Lung (tissue), 12 donors: ENCODE data around the gene MSLN. TPM values are rescaled to one million over a fixed set of nuclear protein-coding genes. Genes with fewer than 3 reads are reported as not detected.
A peak's percentile ranks its signal among the peaks of the same experiment; 100 is the strongest.

Experiments
- ATAC-seq: fragments of 200-7000 bp; cut with Tn5 transposase; one replicate; pipeline ENCODE4 v1.9.1; 2020; ENCODE audit warnings: moderate number of reproducible peaks; ENCODE audit not compliant: insufficient read depth, low FRiP score
- DNase-seq, 3 donors: peaks; one replicate each; pipeline ENCODE4 v3.0.0-alpha.2; 2013 to 2017
- H3K27ac ChIP-seq, 2 donors: one replicate each; pipeline ENCODE4 v1.5.1; 2013; ENCODE audit warnings: mild to moderate bottlenecking in 2 of 2, moderate library complexity in 2 of 2, control low read depth in 1 of 2, inconsistent platforms in 1 of 2, low read depth in 1 of 2, low read length in 1 of 2
- H3K27me3 ChIP-seq, 3 donors: one replicate each; pipeline ENCODE4 v1.5.1; 2013; ENCODE audit warnings: low read length in 2 of 3; ENCODE audit not compliant: control insufficient read depth in 3 of 3, insufficient read depth in 3 of 3
- H3K36me3 ChIP-seq, 4 donors: one replicate each; pipeline ENCODE4 v1.5.1; 2013; ENCODE audit warnings: low read length in 4 of 4, mild to moderate bottlenecking in 1 of 4, moderate library complexity in 1 of 4; ENCODE audit not compliant: control insufficient read depth in 4 of 4, insufficient read depth in 4 of 4
- H3K4me1 ChIP-seq, 5 donors: one replicate each; pipeline ENCODE4 v1.5.1; 2013; ENCODE audit warnings: low read length in 5 of 5, mild to moderate bottlenecking in 2 of 5, moderate library complexity in 1 of 5; ENCODE audit not compliant: control insufficient read depth in 5 of 5, insufficient read depth in 5 of 5
- H3K4me3 ChIP-seq: one replicate; pipeline ENCODE4 v1.5.1; 2013; ENCODE audit warnings: mild to moderate bottlenecking, control low read depth, moderate library complexity
- H3K9ac ChIP-seq, 2 donors: one replicate each; pipeline ENCODE4 v1.5.1; 2013; ENCODE audit warnings: low read length in 2 of 2, control low read depth in 1 of 2; ENCODE audit not compliant: insufficient read depth in 1 of 2
- H3K9me3 ChIP-seq, 4 donors: one replicate each; pipeline ENCODE4 v1.5.1; 2013; ENCODE audit warnings: low read length in 3 of 4, mild to moderate bottlenecking in 1 of 4, moderate library complexity in 1 of 4; ENCODE audit not compliant: control insufficient read depth in 4 of 4, insufficient read depth in 3 of 4
- CTCF ChIP-seq: IDR thresholded peaks from 2 replicates; pipeline ENCODE4 v1.5.1; 2012; ENCODE audit warnings: mild to moderate bottlenecking; ENCODE audit errors: control extremely low read depth, extremely low read depth
- WGBS, 2 donors: extraction: QIAGEN DNeasy Blood & Tissue Kit; methylation state at CpG; one replicate each; pipeline ENCODE4 v1.1.7; 2013; 5-methylcytosine and 5-hydroxymethylcytosine counted together
- polyA plus RNA-seq, 2 donors: library from polyadenylated mRNA; stranded (reverse); fragments of 200-250 nt; gene quantifications; one replicate each; pipeline ENCODE4 v1.2.1, GENCODE V29; 2013
- total RNA-seq, 2 donors: library from RNA; depleted of rRNA in 1 of 2; stranded (reverse); fragments of >200 nt in 1 of 2; gene quantifications; one replicate each; pipeline ENCODE4 v1.2.1, GENCODE V29; 2014 to 2021
- donor health status: control.
- donor health status: control.
- donor health status: Bipolar disorder and iron deficiency.
- donor health status: healthy.
- donor health status: DM: yes; HTN: yes; CAD: no.

The MSLN gene
- total and polyA plus RNA-seq, 4 donors = 98.8 to 155 (median 120) TPM

- DNase-seq (no peak), ATAC-seq (no peak)
- no peak for TF ChIP-seq CTCF
- peaks cover 0 to 23% (median 4%) of the 10 kb centered on the region in 5 donors for H3K4me1 ChIP-seq
- 0% methylated on average over 41 to 45 of the region's 45 CpGs for WGBS, 2 donors
- H3K27ac ChIP-seq = peak within 1 kb of the TSS in 1 of 2 donors; percentile 76
- H3K9ac ChIP-seq = peak within 1 kb of the TSS in 1 of 2 donors; percentile 25
- H3K36me3 ChIP-seq = peaks cover 0 to 19% (median 2%) of the 10 kb centered on the region in 4 donors
- H3K27me3 ChIP-seq = no peaks in the 10 kb centered on the region
- peak within 1 kb of the TSS; percentile 93 for H3K4me3 ChIP-seq
- no peaks in the 10 kb centered on the region for H3K9me3 ChIP-seq
Observed at GRCh38 chr16:787978-788398, 27.5 kb downstream of the MSLN start, which contains the start of gene RPUSD1. Gene RPUSD1, minus strand, starts transcription at chr16:788381. Its CDS starts 644 bp downstream, at chr16:787737.

GRCh38 chr16:788399-789126 lies 28.0 kb downstream of the MSLN start, which contains the start of gene CHTF18:
Gene CHTF18, plus strand, starts transcription at chr16:788620. Its CDS starts 65 bp downstream, at chr16:788685.
- H3K27ac ChIP-seq = peak within 1 kb of the TSS in 1 of 2 donors; percentile 76
- whole genome bisulfite sequencing, 2 donors = 0% methylated on average over 60 to 97 of the region's 97 CpGs
- ATAC-seq (peak; percentile 93), DNase-seq (peak; percentile 93 to 97 (median 97))
- TF ChIP-seq CTCF = no peak
- peak within 1 kb of the TSS; percentile 93 for H3K4me3 ChIP-seq
- no peaks in the 10 kb centered on the region for H3K27me3 ChIP-seq
- peak within 1 kb of the TSS in 1 of 2 donors; percentile 25 for H3K9ac ChIP-seq
- H3K4me1 ChIP-seq = peaks cover 0 to 20% (median 1%) of the 10 kb centered on the region in 5 donors
- H3K36me3 ChIP-seq = peaks cover 0 to 19% (median 2%) of the 10 kb centered on the region in 4 donors
- no peaks in the 10 kb centered on the region for H3K9me3 ChIP-seq

- Histone ChIP-seq H3K4me1 (peaks cover 0 to 19% (median 0%) of the 10 kb centered on the region in 5 donors), H3K9me3 (no peaks in the 10 kb centered on the region), H3K9ac (peak overlapping the region in 1 of 2 donors; percentile 25), H3K36me3 (peaks cover 0 to 19% (median 2%) of the 10 kb centered on the region in 4 donors), H3K27me3 (no peaks in the 10 kb centered on the region), H3K27ac (no peak overlapping the region), H3K4me3 (peak overlapping the region; percentile 75)
- no peak for DNase-seq
- no peak for TF ChIP-seq CTCF
- 71 to 83% methylated on average over 32 to 33 of the region's 33 CpGs for WGBS, 2 donors
- no peak for ATAC-seq
Observed at GRCh38 chr16:789191-789850, 28.8 kb downstream of the MSLN start.
